Amniotic stem cell (primary cell): ENCODE data around the gene THOC5.
"Not testable (repeated sequence)": the region's sequence is repeated elsewhere in the genome, so short reads cannot be mapped to it uniquely, and the experiment has no call there.

Source experiments
- DNase-seq: peaks from one replicate; lab custom pipeline; 2025; lab: John Stamatoyannopoulos, UW

Gene THOC5

DNA sequence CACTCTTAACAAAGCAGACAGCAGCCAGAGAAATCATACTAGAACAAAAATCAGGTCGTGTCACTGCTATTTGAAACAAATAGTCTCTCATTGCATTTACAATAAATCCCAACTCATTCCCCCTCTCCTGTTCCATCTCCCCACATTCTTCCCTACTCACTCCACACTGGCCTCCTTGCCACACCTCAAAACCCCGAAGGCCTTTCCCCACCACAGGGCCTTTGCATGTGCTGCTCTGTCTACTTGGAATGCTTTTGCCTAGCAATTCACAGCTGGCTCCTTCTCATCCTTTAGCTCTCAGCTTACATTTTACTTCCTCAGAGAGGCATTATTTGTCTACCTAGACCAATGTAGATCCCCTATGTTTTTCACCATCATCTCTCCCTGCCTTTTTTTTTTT is 6.3 kb upstream of the THOC5 start:
- DNase-seq, result no peak

DNA sequence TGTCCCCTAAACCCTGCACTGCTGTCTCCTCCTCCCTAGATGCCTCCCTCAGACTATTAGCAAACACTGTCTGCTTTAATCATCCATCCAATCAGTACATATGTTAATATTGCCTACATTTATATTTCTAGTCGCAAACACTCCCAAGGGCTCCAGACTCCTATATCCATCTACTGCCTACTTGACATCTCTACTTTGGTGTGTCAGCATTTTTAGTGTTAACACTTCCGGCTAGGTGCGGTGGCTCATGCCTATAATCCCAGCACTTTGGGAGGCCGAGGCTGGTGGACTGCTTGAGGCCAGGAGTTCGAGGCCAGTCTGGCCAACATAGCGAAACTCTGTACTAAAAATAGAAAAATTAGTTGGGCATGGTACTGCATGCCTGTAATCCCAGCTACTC is 5.5 kb upstream of the THOC5 start:
- DNase-seq, result no peak

DNA sequence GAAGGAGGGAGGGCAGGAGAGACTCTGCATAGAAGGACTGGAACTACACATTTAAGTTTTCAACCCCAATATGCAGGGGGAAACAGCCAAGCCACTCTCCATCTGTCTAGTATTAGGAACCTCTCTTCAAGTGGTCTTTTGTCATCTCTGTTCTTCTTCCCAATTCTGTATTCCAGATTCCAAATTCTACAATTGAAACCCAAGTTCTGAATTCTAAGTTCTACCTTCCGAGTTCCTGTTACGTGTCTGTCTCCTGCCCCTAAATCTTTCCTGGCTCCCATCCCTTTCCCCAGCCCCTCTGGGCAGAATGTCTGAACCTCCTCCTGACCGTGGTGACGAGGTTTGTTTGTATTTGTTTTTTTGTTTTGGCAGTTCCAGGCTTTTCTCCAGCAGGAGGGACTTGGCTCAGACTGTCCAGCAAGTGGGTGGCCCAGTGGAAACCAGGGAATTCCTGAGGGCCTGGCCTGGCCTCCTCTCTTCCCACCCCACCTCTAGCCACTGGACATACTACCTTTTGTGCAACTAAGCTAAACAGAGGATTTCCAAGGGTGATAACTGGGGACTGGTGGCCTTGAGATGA is 1.6 kb upstream of the THOC5 start:
- no peak for DNase-seq

DNA sequence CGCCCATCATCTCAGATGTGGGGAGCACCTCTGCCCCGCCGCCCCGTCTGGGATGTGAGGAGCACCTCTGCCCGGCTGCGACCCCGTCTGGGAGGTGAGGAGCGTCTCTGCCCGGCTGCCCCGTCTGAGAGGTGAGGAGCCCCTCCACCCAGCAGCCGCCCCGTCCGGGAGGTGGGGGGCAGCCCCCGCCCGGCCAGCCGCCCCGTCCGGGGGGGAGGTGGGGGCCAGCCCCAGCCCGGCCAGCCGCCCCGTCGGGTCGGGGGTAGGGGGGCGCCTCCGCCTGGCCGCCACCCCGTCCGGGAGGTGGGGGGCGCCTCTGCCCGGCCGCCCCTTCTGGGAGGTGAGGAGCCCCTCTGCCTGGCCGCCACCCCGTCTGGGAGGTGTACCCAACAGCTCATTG is 1.2 kb downstream of the THOC5 start:
- not testable (repeated sequence) for DNase-seq

DNA sequence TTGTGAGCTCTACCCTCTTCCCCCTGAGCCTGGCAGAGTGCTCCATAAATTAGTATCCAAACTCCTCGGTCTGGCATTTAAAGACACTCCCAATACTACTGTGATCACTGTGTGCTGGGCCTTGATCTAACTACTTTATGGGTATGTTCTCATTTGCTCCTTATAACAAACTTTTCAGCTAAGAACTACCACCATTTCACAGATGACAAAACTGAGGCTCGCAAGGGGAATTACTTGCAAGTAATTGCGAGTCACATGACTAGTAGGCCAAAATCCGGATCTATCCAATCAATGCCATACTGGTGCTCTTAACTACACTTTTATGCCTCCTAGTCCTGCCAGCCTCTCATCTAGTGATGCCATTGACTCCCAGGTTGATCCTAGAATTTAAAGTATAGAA is 3.6 kb downstream of the THOC5 start:
- DNase-seq, result no peak

DNA sequence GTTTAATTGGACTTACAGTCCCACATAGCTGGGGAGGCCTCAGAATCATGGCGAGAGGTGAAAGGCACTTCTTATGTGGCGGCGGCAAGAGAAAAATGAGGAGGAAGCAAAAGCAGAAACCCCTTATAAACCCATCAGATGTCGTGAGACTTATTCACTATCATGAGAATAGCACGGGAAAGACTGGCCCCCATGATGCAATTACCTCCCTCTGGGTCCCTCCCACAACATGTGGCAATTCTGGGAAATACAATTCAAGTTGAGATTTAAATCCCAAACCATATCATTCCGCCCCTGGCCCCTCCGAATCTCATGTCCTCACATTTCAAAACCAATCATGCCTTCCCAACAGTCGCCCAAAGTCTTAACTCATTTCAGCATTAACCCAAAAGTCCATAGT is 8.5 kb downstream of the THOC5 start:
- DNase-seq, result not testable (repeated sequence)

DNA sequence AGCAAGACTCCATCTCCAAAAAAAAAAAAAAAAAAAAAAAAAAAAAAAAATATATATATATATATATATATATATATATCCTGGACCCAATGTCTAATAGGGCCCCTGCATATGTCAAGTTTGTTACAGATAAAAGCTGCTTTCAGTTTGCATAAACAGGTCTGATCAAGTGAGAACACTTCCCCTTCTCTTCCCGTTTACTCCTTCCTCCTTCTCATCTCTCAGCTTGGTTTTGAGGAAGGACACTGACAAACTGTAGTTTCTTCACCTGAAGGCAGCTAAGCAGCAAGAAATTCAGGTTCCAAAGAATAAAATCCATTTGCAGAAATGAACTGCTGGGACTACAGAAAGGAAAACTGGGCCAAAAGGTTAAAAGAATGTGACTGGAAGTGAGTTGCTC is 11.7 kb downstream of the THOC5 start:
- DNase-seq, result no peak

DNA sequence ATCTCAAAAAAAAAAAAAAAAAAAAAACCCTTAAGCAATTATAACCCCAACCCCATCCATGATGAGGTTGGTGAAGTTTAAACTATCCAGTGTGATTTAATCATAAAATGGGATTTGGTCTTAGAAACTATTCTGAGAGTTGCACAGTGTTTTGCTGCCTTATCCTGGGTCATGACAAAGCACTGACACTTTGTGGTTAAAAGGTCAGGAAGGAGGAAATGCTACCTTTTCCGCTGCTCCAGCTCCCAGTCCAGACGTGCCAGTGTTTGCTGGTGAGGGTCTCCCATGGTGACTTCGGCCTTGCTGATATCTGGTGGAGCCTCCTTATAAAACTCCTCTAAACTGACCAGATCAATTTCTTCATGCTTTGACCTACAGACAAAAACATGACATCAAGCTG is 14.5 kb downstream of the THOC5 start:
- no peak for DNase-seq

DNA sequence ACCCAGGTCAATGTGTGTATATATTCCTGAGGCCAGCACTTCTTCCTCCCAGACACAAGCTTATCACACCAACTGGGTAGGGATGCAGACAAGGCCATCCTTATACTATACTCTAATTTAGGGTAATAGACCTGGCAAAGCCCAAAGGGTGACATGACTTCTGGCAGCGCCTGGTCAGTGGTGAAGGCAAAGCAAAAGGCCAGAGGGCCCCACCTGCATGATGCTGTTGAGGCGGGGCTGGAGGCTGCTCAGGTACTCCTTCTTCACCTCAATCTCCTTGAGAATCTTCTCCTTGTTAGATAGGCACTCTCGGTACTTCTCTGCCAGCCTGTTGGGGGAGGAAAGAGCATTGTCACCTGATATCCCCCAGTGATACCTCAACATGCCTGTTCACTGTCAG is 17.1 kb downstream of the THOC5 start:
- DNase-seq, result no peak

DNA sequence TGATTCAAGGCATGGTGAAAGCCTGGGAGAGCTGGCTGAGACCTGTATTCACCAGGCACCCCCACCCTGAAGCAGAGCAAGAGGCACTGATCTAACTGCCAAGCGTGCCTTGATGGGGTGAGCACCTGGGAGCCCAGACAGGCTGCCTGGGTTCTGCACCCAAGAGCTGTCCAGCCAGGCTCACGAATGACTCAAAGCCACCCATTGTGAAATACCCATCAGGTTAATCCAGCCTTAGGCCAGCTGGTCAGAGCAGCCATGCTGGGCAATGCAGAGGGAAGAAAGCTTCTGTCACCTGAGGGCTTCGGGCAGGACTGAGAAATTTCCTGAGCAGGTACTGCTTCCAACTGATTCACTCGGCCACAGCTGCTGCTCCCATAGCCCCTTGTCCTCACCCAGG is 22.1 kb downstream of the THOC5 start:
- DNase-seq, result no peak

DNA sequence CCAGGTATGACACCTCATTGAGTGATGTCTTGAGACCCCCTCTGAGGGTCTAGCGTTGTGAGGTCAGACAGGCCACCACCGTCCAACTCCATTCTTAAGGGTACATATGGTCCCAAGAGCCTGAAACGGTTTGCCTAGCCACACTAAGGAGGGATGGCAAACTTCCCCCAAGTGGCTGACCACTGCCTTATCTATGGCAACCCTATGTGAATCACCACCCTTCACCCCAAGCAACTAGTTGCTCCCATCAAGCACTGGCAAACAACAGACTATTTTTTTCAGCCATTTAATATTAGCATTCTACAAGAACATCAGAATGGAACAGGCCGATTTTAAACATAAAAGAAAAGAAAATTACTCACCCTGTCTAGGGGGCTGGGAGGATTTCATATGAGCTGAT is 22.8 kb downstream of the THOC5 start:
- no peak for DNase-seq

DNA sequence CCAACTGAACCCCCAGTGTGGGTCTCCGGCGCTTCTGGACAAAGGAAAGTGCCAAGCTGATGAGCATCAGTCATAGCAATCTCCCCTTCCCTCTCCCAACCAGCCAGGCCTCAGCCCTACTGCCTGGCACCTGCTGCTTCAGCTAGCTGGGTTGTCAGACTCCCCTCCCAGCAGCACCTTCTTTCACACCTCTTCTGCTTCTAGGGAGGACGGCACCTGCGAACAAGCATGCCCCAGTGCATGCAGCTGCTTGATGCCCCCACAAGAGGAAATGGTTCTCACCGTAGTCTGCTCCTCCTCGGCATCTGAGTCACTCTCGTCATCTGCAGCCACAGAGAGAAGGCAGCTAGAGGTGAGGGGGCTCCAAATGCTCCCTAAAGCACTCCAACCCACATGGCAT is 25.4 kb downstream of the THOC5 start:
- DNase-seq, result no peak

DNA sequence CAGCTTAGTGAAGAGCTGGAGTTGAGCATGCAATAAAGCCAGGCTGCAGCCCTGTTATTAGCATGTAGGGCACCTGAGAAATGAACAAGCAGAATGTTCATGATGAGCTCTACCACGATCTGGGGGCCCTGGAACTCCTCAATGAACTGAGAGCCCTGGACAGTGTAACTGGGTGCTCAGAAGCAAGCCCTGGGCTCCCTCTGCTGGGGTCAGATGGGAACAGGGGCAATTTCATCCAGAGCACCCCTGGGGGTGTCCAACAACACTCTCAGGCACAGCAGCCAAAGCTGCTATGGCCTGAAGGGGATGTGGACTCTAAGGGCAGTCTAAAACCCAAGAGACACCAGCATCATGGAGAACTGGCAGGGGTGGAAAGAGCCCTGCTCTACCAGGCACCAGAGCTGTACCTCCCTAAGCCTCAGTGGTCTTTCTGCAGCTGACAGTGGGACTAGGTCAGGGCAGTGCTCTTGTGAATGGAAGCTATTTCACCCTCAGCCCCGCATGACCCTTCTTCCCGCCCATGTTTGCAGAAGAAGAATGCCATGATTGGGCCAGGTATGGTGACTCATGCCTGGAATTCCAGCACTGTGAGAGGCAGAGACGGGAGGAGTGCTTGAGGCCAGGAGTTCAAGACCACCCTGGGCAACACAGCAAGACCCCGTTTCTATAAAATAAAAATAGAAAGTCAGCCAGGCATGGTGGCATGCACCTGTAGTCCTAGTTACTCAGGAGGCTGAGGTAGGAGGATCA is 28.9 kb downstream of the THOC5 start:
- no peak for DNase-seq

DNA sequence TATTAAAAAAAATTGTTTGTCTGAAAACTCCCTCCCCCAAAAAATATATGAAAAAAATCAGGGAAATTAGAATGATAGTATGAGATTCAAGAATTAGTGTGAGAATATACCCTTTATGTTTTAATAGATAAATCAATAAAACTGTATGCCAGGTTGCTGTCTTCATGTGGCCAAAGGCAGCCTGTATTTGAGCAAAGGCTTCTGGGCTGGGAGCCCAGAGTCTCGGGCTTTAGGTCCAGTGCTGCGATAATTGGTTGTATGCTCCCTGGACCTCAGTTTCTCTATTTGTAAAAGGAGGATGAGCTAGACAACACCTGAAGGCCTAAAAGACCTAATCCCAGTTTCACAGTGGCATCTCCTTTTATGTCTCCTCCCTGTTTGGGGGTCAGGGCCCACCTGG is 29.8 kb downstream of the THOC5 start:
- DNase-seq, result no peak

DNA sequence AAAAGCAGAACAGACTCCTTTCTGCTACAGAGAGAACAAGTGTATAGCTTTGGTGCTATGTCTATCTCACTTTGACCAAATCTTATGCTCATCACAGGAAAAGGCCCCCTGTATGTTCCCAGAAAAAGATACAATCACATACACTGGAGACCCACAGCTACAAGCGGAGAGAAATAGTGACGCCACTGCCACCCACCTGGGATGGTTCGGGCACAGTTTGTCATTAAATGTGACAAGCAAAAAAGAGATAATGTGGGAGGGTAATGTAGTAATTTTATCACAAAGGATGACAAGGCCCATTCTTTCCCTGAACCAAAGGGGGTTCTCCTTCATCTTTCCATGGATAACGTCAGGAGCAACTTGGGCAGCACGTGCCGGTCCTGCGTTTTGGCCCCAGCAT is 32.0 kb downstream of the THOC5 start:
- no peak for DNase-seq

DNA sequence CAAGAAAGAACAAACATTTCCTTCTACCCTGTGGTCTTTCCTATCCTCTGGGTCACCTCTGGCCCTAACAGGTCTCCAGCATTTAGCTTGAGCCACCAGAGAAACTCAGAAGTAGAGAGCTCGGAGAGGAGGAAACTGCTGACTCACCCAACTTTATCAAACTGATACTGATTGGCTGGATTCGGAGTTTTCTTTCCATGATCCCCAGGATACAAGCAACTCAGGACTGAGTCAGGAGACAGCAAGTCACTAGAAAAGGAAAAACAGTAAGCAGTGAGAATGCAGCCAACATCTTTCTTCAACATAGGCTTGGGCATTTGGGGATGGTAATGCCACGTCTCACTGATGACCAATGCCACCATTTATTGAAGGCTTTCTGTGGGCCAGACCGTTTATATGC is 32.7 kb downstream of the THOC5 start:
- peak; percentile 71 for DNase-seq

DNA sequence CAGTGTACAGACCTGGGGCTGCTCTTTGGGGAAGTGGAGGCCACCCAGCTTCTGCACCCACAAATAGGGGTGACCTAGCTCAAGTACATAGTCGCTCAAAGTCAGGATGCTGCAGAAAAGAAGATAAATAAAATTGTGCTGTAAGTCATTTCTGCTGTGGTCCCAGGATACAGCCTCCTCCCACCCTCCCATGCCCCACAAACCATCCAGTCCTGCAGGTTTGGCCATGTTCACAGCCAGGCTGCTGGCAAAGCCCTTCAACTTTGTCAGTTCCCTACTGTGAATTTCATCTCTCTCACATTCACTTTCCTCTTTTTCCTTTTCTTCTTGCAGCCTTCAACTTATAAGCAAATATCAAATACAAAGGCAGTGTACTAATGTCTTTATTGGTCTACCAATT is 33.6 kb downstream of the THOC5 start:
- no peak for DNase-seq

DNA sequence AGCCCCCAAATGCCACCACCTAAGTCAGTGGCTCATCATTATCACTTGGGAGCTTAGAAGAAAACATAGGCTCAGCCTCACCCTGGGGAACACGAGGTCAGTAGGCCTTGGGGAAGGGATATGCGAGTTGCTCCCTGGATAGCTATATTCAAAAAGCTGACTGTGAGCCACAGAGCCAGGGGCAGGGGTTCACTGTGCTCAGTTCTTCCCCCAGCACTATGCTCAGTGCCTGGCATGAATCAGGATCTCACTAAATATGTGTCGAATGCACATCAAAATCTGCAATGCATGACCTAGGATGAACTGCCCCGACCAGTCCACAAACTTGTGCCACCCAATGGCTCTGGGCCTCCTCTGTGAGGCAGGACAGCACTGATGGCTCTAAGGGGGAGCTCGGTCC is 35.1 kb downstream of the THOC5 start:
- DNase-seq, result no peak

DNA sequence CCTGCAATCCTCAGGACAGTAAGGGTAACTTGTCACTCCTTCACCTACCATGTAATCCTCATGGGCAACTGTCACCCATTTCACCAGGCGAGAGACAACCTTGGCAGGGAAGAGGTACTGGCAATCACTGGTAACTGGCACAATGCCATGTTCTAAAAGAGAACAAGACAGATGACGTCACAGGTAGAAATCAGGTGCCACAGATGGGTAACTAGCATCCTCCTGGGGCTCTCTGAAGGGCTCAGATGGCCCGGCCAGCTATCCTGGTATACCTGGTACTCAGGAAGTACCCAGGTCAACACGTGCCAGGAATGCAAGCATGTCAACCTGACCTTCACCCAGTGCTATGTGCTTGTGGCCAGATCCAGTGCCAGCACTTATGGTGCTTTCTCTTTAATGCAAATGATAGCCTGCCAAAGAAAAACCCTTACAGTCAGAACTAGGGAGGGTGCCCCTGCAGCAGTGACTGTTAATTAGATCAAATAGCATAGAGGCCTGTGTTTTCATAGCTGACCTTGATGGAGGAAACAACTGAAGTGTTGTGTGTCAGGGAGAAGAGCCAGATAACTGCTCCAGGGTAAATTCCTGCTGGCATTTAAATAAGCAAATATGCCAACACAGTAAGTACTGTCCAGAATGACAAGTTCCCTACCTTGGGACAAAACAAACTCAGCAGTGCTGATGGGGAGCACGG is 36.2 kb downstream of the THOC5 start:
- DNase-seq, result no peak

DNA sequence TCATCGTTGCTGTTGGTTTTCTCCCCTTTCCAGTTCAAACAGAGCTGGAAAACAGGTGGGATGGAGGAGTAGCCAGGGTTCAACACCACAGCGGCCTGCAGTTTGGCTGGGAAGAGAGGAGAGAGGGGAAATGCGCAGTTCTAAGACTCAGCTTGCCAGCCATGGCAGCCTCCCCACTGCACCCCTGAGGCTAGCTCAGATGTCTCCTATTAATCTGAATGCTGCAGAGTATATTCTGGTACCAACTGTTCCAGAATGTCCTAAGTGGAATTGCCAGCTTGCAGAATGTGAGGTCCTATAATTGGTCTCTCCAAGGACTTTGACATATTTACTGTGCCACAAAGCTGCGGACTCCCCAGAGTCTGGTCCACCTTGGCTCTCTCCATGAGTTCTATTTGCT is 41.5 kb downstream of the THOC5 start:
- DNase-seq, result no peak

DNA sequence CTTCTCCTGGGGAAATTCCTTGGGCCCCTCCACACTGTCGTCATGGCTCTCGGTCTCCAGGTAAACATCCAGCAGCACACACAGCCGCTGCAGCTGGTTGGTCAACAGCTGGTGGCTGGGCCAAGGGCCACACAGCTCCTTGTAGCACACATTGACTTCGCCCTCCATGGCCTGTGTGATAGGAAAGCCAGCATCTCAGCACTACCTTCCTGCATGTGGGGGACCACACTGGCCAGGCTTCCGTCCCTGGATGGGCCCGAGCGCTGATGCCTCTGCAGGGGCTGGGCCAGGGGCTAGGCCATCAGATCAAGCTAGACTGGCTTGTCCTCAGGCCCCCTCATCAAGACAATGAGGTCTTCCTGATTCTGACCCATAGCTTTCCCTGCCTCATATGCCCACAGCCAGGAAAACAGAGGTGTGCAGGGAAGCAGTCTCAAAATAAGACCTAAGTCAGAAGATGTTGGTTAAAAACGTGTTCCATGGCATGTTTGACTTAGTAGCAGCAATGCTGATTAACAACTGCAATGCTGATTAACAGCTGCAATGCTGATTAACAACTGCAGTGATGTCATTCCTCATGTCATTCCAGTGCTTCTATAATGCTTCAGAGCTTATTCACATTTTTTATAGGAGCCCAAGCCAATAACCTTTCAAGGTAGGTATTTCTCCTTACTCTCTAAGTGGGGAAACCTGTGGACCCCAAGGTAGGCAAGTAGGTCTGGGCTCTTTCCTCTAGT is 42.3 kb downstream of the THOC5 start:
- DNase-seq, result no peak

DNA sequence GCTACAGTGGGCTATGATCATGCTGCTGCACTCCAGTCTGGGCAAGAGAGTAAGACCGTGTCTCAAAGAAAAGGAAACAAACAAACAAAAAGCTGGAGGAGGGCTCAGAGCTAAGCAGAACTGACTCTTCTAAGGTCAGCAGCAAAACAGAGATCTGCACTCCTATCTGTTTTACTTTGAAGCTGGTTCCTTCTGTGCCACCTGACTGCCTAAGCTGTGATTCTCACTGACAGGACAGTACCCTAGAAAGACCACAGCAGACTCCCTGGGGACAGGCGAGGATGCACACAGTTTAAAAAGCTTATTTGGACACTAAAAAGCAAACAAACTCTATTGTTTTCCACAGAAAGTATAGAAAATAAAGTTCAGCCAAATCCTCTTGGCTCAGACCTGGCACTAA is 43.0 kb downstream of the THOC5 start:
- DNase-seq, result no peak

DNA sequence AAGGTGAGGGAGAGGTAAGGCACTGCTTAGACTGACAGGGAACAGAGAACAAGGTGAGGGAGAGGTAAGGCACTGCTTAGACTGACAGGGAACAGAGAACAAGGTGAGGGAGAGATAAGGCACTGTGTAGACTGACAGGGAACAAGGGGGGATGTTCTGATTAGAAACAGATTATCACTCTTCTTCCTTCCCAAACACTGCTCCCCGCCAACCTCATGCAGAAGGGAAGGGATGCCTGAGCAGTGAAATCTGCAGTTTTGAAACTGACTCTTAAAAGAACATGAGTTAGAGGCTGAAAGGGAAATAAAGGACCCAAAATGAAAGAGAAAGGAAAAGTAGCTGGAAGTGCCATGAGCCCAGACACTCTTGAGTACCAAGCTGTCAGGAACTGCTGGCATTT is 43.7 kb downstream of the THOC5 start:
- DNase-seq, result no peak
